ENCODE measurements around the gene PTPRM.

Gene PTPRM

GRCh38 chr18:7980656-7981055, 413.5 kb downstream of the PTPRM start:
- Histone ChIP-seq H3K36me3 (ENCODE audit: control insufficient read depth, insufficient read depth, low read length) (no peaks in the 10 kb centered on the region), H3K4me3 (ENCODE audit: extremely low read depth, insufficient read depth, low read length, poor library complexity, severe bottlenecking) (no peak overlapping the region), H3K9me3 (ENCODE audit: control insufficient read depth, low read length) (no peaks in the 10 kb centered on the region), H3K27ac (ENCODE audit: low read depth, low read length, severe bottlenecking) (no peak overlapping the region), H3K4me1 (ENCODE audit: control insufficient read depth, insufficient read depth, low read length, poor library complexity, severe bottlenecking) (no peaks in the 10 kb centered on the region)
- WGBS, 2 experiments (ENCODE audit: insufficient coverage in 2 of 2) = 91 to 94% methylated on average over 4 of the region's 4 CpGs

GRCh38 chr18:7982216-7982615, 415.1 kb downstream of the PTPRM start:
- Histone ChIP-seq H3K27ac (ENCODE audit: low read depth, low read length, severe bottlenecking) (no peak overlapping the region), H3K4me1 (ENCODE audit: control insufficient read depth, insufficient read depth, low read length, poor library complexity, severe bottlenecking) (no peaks in the 10 kb centered on the region), H3K4me3 (ENCODE audit: extremely low read depth, insufficient read depth, low read length, poor library complexity, severe bottlenecking) (no peak overlapping the region), H3K9me3 (ENCODE audit: control insufficient read depth, low read length) (no peaks in the 10 kb centered on the region), H3K36me3 (ENCODE audit: control insufficient read depth, insufficient read depth, low read length) (no peaks in the 10 kb centered on the region)

- H3K9me3 ChIP-seq (ENCODE audit: control insufficient read depth, low read length) = no peaks in the 10 kb centered on the region
- H3K4me1 ChIP-seq (ENCODE audit: control insufficient read depth, insufficient read depth, low read length, poor library complexity, severe bottlenecking) = no peaks in the 10 kb centered on the region
- 100% methylated on average over 1 of the region's 3 CpGs; no CpG with 5 or more reads in 1 of the 2 experiments for WGBS, 2 experiments (ENCODE audit: insufficient coverage in 2 of 2)
- H3K36me3 ChIP-seq (ENCODE audit: control insufficient read depth, insufficient read depth, low read length) = no peaks in the 10 kb centered on the region
- no peak overlapping the region for H3K4me3 ChIP-seq (ENCODE audit: extremely low read depth, insufficient read depth, low read length, poor library complexity, severe bottlenecking)
- no peak overlapping the region for H3K27ac ChIP-seq (ENCODE audit: low read depth, low read length, severe bottlenecking)
These were observed 420.3 kb downstream of the PTPRM start for GRCh38 chr18:7987284-7987976.

- no peaks in the 10 kb centered on the region for H3K4me1 ChIP-seq (ENCODE audit: control insufficient read depth, insufficient read depth, low read length, poor library complexity, severe bottlenecking)
- H3K27ac ChIP-seq (ENCODE audit: low read depth, low read length, severe bottlenecking) = no peak overlapping the region
- H3K9me3 ChIP-seq (ENCODE audit: control insufficient read depth, low read length) = no peaks in the 10 kb centered on the region
- no peak overlapping the region for H3K4me3 ChIP-seq (ENCODE audit: extremely low read depth, insufficient read depth, low read length, poor library complexity, severe bottlenecking)
- H3K36me3 ChIP-seq (ENCODE audit: control insufficient read depth, insufficient read depth, low read length) = no peaks in the 10 kb centered on the region
- 42 to 50% methylated on average over 1 of the region's 1 CpG for WGBS, 2 experiments (ENCODE audit: insufficient coverage in 2 of 2)
These were observed 423.6 kb downstream of the PTPRM start for GRCh38 chr18:7990670-7991069.

- Histone ChIP-seq H3K36me3 (ENCODE audit: control insufficient read depth, insufficient read depth, low read length) (no peaks in the 10 kb centered on the region), H3K4me1 (ENCODE audit: control insufficient read depth, insufficient read depth, low read length, poor library complexity, severe bottlenecking) (peaks cover 4% of the 10 kb centered on the region)
- 100% methylated on average over 1 of the region's 3 CpGs; no CpG with 5 or more reads in 1 of the 2 experiments for WGBS, 2 experiments (ENCODE audit: insufficient coverage in 2 of 2)
These were observed 434.7 kb downstream of the PTPRM start for GRCh38 chr18:8001711-8002301.

GRCh38 chr18:8003878-8004675, 437.0 kb downstream of the PTPRM start:
- Histone ChIP-seq H3K27ac (ENCODE audit: low read depth, low read length, severe bottlenecking) (no peak overlapping the region), H3K36me3 (ENCODE audit: control insufficient read depth, insufficient read depth, low read length) (no peaks in the 10 kb centered on the region), H3K4me3 (ENCODE audit: extremely low read depth, insufficient read depth, low read length, poor library complexity, severe bottlenecking) (no peak overlapping the region), H3K4me1 (ENCODE audit: control insufficient read depth, insufficient read depth, low read length, poor library complexity, severe bottlenecking) (peaks cover 4% of the 10 kb centered on the region), H3K9me3 (ENCODE audit: control insufficient read depth, low read length) (no peaks in the 10 kb centered on the region)
- WGBS, 2 experiments (ENCODE audit: insufficient coverage in 2 of 2) = 81 to 93% methylated on average over 4 to 5 of the region's 6 CpGs

More at GRCh38 chr18:8001711-8002301, 434.7 kb downstream of the PTPRM start:
- Histone ChIP-seq H3K27ac (ENCODE audit: low read depth, low read length, severe bottlenecking) (no peak overlapping the region), H3K4me3 (ENCODE audit: extremely low read depth, insufficient read depth, low read length, poor library complexity, severe bottlenecking) (no peak overlapping the region), H3K9me3 (ENCODE audit: control insufficient read depth, low read length) (no peaks in the 10 kb centered on the region)

GRCh38 chr18:8004792-8005191, 437.7 kb downstream of the PTPRM start:
- WGBS, 2 experiments (ENCODE audit: insufficient coverage in 2 of 2) = 100% methylated on average over 1 of the region's 3 CpGs; no CpG with 5 or more reads in 1 of the 2 experiments

GRCh38 chr18:8005870-8006569, 438.9 kb downstream of the PTPRM start:
- WGBS, 2 experiments (ENCODE audit: insufficient coverage in 2 of 2) = 85 to 87% methylated on average over 5 to 7 of the region's 7 CpGs
- Histone ChIP-seq H3K36me3 (ENCODE audit: control insufficient read depth, insufficient read depth, low read length) (no peaks in the 10 kb centered on the region), H3K4me1 (ENCODE audit: control insufficient read depth, insufficient read depth, low read length, poor library complexity, severe bottlenecking) (peaks cover 4% of the 10 kb centered on the region), H3K4me3 (ENCODE audit: extremely low read depth, insufficient read depth, low read length, poor library complexity, severe bottlenecking) (no peak overlapping the region), H3K9me3 (ENCODE audit: control insufficient read depth, low read length) (no peaks in the 10 kb centered on the region), H3K27ac (ENCODE audit: low read depth, low read length, severe bottlenecking) (no peak overlapping the region)

More at GRCh38 chr18:8004792-8005191, 437.7 kb downstream of the PTPRM start:
- Histone ChIP-seq H3K4me1 (ENCODE audit: control insufficient read depth, insufficient read depth, low read length, poor library complexity, severe bottlenecking) (peaks cover 4% of the 10 kb centered on the region), H3K4me3 (ENCODE audit: extremely low read depth, insufficient read depth, low read length, poor library complexity, severe bottlenecking) (no peak overlapping the region), H3K27ac (ENCODE audit: low read depth, low read length, severe bottlenecking) (no peak overlapping the region), H3K36me3 (ENCODE audit: control insufficient read depth, insufficient read depth, low read length) (no peaks in the 10 kb centered on the region), H3K9me3 (ENCODE audit: control insufficient read depth, low read length) (no peaks in the 10 kb centered on the region)

GRCh38 chr18:8006979-8007378, 439.9 kb downstream of the PTPRM start:
- Histone ChIP-seq H3K27ac (ENCODE audit: low read depth, low read length, severe bottlenecking) (no peak overlapping the region), H3K9me3 (ENCODE audit: control insufficient read depth, low read length) (no peaks in the 10 kb centered on the region), H3K36me3 (ENCODE audit: control insufficient read depth, insufficient read depth, low read length) (no peaks in the 10 kb centered on the region), H3K4me1 (ENCODE audit: control insufficient read depth, insufficient read depth, low read length, poor library complexity, severe bottlenecking) (peaks cover 4% of the 10 kb centered on the region), H3K4me3 (ENCODE audit: extremely low read depth, insufficient read depth, low read length, poor library complexity, severe bottlenecking) (no peak overlapping the region)
- WGBS, 2 experiments (ENCODE audit: insufficient coverage in 2 of 2) = 86% methylated on average over 1 of the region's 3 CpGs; no CpG with 5 or more reads in 1 of the 2 experiments

GRCh38 chr18:8008033-8008432, 440.9 kb downstream of the PTPRM start:
- no peak overlapping the region for H3K27ac ChIP-seq (ENCODE audit: low read depth, low read length, severe bottlenecking)
- no peaks in the 10 kb centered on the region for H3K9me3 ChIP-seq (ENCODE audit: control insufficient read depth, low read length)
- no peak overlapping the region for H3K4me3 ChIP-seq (ENCODE audit: extremely low read depth, insufficient read depth, low read length, poor library complexity, severe bottlenecking)
- peaks cover 4% of the 10 kb centered on the region for H3K4me1 ChIP-seq (ENCODE audit: control insufficient read depth, insufficient read depth, low read length, poor library complexity, severe bottlenecking)
- H3K36me3 ChIP-seq (ENCODE audit: control insufficient read depth, insufficient read depth, low read length) = no peaks in the 10 kb centered on the region
- 67% methylated on average over 1 of the region's 4 CpGs; no CpG with 5 or more reads in 1 of the 2 experiments for WGBS, 2 experiments (ENCODE audit: insufficient coverage in 2 of 2)

Measured in mesodermal cell (in vitro differentiated cells).